GM06990 (cell line): Measurements from ENCODE around the gene KCND3.

Experiments used
- DNase-seq: peaks from one replicate; pipeline ENCODE4 v3.0.0-alpha.2; 2011; ENCODE audit not compliant: insufficient read length; ENCODE audit errors: extremely low read depth
- H3K27me3 ChIP-seq: replicated peaks from 2 replicates; pipeline ENCODE4 v1.6.0; 2011; ENCODE audit warnings: low read length; ENCODE audit not compliant: control insufficient read depth, insufficient read depth
- H3K36me3 ChIP-seq: 2 replicates; pipeline ENCODE4 v1.5.1; 2011; ENCODE audit warnings: low read length; ENCODE audit not compliant: control insufficient read depth, insufficient read depth
- H3K4me3 ChIP-seq: replicated peaks from 2 replicates; pipeline ENCODE4 v1.5.1; 2011; ENCODE audit warnings: low read depth, mild to moderate bottlenecking, control low read depth, low read length
- TF ChIP-seq, protein P1 (sequence below): IDR thresholded peaks from 2 replicates; pipeline ENCODE4 v1.5.1; 2011; ENCODE audit warnings: low read length, control low read depth, mild to moderate bottlenecking, inconsistent platforms; ENCODE audit not compliant: insufficient read depth, poor library complexity, severe bottlenecking

Gene KCND3

DNA sequence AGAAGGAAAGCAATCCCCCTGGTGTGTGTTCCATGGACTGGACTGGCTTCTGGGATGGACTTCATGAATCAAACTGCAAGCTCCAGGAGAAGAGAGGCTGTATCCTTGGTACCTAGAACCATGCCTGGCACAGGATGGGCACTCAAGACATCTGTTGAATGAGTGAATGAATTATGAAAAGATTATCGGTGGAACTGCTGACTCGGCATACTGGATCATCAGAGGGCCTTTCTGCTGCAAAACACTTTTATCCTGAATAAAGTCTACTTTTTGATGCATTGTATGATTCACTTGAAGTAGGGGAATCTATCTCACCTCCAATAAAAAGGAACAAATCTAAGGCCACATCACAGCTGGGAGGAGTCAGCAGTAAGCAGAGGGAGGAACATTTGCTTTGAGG is 190.9 kb downstream of the KCND3 start:
- no peak for DNase-seq
- Histone ChIP-seq H3K27me3 (no peaks in the 10 kb centered on the region; the same call in 1 of the 2 replicates), H3K4me3 (no peak overlapping the region), H3K36me3 (no peaks in the 10 kb centered on the region)
- TF ChIP-seq, protein P1, sequence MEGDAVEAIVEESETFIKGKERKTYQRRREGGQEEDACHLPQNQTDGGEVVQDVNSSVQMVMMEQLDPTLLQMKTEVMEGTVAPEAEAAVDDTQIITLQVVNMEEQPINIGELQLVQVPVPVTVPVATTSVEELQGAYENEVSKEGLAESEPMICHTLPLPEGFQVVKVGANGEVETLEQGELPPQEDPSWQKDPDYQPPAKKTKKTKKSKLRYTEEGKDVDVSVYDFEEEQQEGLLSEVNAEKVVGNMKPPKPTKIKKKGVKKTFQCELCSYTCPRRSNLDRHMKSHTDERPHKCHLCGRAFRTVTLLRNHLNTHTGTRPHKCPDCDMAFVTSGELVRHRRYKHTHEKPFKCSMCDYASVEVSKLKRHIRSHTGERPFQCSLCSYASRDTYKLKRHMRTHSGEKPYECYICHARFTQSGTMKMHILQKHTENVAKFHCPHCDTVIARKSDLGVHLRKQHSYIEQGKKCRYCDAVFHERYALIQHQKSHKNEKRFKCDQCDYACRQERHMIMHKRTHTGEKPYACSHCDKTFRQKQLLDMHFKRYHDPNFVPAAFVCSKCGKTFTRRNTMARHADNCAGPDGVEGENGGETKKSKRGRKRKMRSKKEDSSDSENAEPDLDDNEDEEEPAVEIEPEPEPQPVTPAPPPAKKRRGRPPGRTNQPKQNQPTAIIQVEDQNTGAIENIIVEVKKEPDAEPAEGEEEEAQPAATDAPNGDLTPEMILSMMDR, result no peak

DNA sequence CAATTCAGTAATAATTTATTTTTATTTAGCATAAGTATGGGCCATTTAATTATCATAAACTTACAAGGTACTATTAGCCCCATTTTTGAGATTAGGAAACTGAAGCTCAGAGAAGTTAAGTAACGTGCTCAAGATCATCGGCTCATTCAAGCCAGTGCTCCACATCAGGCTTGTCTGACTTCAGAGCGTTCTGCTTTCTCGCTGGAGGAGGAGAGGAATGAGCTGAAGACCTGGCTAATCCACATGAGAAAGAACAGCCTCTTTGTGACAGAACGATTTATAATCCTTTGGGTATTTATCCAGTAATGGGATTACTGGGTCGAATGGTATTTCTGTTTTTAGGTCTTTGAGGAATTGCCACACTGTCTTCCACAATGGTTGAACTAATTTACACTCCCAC is 194.1 kb downstream of the KCND3 start:
- Histone ChIP-seq H3K36me3 (no peaks in the 10 kb centered on the region), H3K4me3 (no peak overlapping the region), H3K27me3 (peaks cover 3% of the 10 kb centered on the region; the same call in 1 of the 2 replicates)
- DNase-seq, result no peak
- TF ChIP-seq, protein P1, result no peak

DNA sequence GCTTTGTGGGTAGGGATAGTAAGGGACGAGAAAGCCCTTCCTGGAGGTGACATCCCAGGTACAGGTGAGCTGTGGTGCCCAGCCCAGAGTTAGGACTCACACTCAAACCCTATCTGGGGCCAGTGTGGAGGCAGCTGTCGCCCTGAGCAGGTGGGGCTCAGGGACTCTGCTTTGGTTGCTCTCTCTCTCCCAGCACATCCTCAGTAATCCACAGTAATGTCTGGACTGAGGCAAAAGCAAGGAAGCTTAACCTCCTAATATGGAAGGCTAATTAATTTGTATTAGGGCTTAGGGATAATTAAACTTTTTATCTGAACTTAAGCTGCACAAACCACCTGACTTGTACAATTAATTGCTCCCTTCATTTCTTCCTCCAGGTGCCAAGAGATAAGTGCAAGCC is 195.5 kb downstream of the KCND3 start:
- no peak overlapping the region for H3K4me3 ChIP-seq
- no peak for DNase-seq
- TF ChIP-seq, protein P1, result no peak
- peaks cover 3% of the 10 kb centered on the region; the same call in 1 of the 2 replicates for H3K27me3 ChIP-seq
- no peaks in the 10 kb centered on the region for H3K36me3 ChIP-seq

DNA sequence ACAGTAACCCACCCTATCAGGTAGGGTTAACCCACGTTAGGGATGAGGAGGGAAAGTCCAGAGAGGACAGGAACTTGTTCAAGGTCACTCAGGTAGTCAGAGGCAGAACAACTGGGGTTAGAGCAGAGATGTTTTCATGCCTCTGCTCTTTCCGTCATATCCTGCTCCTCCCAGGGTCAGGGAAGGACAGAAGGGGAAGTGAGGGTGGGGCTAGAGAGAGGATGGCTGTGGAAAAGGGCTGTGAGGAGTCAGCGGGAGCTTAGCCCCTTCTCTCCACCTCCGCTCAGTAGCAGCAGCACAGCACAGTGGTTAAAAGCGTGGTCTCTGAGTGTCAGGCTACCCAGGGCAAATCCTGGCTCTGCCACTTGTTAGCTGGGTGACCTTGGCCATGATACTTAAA is 197.2 kb downstream of the KCND3 start:
- Histone ChIP-seq H3K4me3 (no peak overlapping the region), H3K36me3 (no peaks in the 10 kb centered on the region), H3K27me3 (peaks cover 3% of the 10 kb centered on the region; the same call in 1 of the 2 replicates)
- TF ChIP-seq, protein P1, result no peak
- no peak for DNase-seq

DNA sequence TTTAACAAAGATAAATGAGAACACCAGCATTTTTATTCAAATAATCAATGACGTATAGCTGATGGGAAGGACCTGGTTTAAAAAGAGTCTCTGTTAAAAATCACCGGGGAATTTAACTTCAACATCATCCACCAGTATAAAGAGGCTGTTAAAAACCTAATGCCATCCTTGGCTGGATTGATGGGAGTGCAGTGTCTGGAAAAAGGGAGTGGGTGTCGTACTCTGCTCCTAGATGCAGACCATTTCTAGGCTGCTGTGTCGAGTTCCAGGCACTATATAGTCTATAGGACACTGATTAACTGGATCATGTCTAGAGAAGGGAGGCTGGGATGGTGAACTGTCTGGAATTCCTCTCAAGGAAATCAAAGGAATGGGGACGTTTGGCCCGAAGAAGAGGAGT is 197.7 kb downstream of the KCND3 start:
- TF ChIP-seq, protein P1, result no peak
- no peak for DNase-seq
- Histone ChIP-seq H3K4me3 (no peak overlapping the region), H3K27me3 (peaks cover 3% of the 10 kb centered on the region), H3K36me3 (no peaks in the 10 kb centered on the region)

DNA sequence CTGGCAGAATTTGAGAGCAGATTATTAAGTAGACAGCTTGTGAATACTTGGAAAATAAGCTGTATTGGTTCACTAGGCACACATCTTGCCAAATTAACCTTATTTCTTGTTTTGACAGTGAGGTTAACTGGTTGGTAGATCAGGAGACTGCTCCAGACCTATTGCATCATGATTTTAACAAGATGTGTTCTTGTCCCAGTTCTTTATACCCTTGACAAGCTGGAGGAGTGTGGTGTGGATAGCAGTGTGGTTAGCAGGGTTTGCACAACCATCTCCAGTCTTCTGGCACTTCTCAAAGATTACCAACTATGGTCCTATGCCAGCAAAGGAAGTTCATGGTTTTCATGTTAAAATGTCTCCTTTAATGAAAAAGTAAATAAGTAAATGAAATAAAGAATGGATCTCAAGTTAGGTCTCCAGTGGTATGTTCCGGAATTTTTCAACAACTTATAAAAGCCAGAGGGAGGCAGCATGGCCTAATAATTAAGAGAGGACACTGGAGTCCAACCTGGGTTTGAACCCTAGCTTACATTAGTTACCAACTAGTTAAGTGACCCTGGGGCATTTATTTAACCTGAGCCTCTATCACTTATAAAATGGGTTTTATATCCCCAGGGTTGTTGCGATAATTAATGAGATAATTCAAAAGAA is 199.7 kb downstream of the KCND3 start:
- TF ChIP-seq, protein P1, result no peak
- peaks cover 3% of the 10 kb centered on the region for H3K27me3 ChIP-seq
- no peak for DNase-seq
- no peaks in the 10 kb centered on the region for H3K36me3 ChIP-seq
- no peak overlapping the region for H3K4me3 ChIP-seq
